Activated T-cell treated with anti-CD3 and anti-CD28 coated beads for 24 hours (primary cell): Measurements from ENCODE around the gene CADM2.

Source experiments
- DNase-seq: peaks from one replicate; pipeline ENCODE4 v3.0.0-alpha.2; 2020; ENCODE audit warnings: low read depth

CADM2 gene

DNA sequence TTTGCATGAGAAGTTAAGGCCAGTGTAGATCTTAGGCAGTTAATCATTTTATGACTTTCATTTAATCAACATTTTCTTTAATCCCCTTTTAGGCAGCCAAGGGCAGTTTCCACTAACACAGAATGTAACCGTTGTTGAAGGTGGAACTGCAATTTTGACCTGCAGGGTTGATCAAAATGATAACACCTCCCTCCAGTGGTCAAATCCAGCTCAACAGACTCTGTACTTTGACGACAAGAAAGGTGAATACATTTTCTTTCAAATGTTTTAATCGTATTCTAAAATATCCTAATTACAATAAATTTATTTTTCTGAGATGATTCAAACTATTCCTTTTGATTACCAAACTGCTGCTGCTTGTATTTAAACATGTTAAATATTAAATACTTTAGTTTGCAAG, 843.2 kb downstream of the CADM2 start:
- no peak for DNase-seq

DNA sequence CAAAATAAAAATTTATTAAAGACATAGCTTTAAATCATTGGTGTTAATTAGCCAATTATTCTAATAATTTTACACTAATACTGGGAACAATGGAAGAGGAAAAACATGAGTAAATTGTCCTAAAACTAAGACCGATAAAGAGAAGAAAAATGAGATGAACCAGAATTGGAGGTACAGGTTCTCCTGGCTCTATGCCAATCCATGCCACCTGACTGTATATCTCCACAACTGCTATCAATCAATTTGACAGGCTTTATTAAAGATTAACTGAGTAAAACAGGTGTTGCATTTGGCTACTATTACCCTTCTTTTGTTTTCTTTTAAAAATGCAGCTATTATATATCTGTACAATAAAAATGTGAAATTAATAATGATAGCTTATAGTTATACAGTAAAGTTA, 850.0 kb downstream of the CADM2 start:
- DNase-seq = no peak

DNA sequence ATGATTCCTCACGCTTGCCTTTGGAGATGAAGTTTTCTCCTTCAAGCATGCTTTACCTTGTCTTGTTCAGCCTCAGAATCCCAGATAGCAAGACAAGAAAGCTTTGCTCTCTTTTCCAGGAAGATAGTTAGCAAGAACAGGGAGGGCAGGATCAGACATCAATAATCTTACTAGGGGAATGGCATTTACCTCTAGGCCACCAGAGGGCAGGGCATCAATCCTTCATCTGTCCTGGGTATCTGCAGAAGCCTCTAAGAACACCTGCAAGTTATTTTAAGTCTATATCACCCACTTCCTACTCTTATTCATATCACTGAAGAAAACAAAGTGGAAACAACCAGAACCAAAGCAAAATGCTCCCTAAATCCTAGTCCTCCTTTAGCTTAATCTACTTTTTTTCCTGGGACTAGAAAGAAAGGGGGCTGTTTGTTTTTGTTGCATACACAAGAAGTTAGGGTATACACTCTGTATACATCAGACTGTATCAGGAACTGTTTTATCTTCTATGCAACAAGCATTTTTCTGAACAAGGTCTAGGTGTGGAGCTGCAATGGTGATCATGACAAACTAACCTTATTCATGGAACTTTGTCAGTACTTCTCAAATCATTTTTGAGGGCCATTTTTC, 862.5 kb downstream of the CADM2 start:
- DNase-seq = no peak

- DNase-seq = no peak
These were observed 877.2 kb downstream of the CADM2 start for GRCh38 chr3:85835857-85836440.

DNA sequence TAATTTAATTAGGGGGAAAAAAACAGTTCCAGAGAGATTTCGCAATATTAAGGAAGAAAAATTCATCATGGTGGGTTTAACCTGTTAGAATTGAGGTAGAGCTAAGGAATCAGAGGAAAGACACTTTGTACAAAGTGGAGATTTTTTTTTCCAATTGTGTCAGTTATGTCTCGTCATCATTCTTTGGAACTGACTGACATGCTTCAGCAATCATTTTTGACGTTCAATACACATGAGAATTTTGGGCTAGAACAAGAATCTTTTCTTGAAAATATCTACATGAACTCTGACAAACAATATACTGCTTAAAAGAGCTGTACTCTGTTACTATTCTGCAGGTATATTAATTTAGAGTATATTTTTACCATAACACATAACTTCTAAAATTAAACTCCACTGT, 878.6 kb downstream of the CADM2 start:
- no peak for DNase-seq

DNA sequence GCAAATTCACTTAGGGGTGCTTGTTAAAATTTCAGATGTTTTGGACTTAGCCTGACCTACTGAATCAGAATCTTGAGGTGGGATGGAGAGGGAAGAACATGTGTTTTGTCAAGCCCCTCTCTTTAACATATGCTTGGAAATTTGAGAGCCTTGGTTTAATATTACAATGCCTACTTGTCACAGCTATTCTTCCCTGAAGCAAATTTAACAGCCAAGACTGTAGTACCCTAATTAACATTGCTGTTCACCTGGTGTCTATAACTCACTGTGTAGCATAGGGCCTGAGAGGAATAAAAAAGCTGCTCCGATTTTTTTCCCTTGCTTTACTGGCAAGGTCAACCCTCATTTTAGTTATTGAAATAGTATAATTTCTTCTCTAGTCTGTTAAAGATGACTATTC, 880.1 kb downstream of the CADM2 start:
- no peak for DNase-seq

- no peak for DNase-seq
These were observed 883.3 kb downstream of the CADM2 start for GRCh38 chr3:85842081-85842480.

GRCh38 chr3:85846940-85847339, 888.2 kb downstream of the CADM2 start:
- DNase-seq = no peak

DNA sequence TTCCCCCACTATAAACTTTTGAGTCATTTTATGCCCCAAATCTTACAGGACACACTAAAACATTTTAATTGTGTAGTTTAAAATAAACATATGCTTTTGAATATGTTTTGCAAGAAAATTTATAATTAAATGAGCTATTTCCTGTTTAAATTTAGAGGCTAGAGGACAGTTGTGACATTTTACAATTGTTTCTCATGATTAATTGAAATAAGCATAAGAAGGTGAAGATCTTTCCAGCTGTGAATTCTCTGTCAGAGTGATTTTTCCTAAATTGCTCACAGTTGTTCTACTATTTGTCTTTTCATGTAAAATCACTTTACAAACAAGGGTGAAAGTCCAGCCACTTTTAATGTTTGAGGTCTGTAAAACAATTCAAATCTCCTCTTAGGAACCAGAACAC, 892.3 kb downstream of the CADM2 start:
- no peak for DNase-seq

- DNase-seq = no peak
These were observed 895.0 kb downstream of the CADM2 start for GRCh38 chr3:85853805-85854204.

DNA sequence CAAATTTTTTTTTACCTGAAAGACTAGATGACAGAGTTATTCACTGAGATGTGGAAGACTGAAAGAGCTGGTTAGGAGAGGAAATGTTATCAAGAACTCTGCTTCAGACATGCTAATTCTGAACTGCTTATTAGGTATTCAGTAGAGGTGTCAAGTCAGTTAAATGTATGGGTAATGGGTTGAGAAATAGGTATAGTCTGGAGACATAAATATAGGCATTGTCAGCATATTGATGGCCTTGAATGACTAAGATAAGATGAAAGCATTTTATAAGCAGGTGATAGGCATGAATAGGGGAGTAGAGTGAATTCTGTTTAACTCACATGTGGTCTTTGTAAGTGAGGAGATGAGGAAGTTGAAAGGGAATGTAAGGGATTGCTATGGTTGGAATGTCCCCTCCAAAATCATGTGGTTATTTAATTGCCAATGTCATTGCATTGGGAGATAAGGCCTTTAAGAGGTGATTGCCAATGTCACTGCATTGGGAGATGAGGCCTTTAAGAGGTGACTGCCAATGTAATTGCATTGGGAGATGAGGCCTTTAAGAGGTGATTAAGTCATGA, 904.2 kb downstream of the CADM2 start:
- DNase-seq = no peak

DNA sequence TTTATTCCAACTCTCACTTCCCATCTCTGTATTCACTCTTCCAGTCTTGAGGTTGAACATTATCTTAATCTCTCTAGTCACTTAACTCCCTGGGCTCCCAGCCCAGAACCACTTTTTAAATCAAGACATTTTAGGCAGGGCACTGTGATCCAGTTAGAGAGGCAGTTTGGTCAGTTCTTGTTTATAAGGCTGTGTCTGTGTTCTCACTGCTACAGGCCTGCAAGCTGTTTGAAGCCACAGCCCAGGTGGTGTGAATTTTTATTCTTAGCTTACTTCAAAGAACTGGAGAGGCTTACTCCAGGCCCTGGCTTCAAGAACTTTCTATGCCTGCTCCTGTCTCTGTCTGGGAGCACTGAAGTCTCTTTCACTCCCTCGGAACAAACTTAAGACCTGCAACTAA, 906.1 kb downstream of the CADM2 start:
- DNase-seq = no peak

- DNase-seq = no peak
These were observed 908.3 kb downstream of the CADM2 start for GRCh38 chr3:85867072-85867471.

DNA sequence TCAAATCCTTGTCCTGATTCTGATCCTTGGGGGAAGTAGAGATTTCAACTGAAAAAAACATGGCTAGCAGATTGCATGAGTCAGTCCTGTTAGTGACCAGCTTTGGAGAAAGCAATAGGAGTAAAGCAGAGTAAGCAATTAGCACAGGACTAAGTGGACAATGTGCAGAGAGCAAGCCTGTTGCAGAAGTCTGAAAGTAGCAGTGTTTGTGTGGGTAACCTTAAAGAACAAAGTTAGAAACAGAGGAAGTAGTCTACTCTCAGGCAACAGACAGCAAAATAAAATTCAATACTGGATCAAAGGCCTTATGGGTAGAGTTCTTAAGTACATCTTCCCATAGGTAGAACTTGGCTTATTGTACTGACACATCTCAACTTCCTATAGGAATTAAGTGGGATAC, 916.8 kb downstream of the CADM2 start:
- DNase-seq = no peak

DNA sequence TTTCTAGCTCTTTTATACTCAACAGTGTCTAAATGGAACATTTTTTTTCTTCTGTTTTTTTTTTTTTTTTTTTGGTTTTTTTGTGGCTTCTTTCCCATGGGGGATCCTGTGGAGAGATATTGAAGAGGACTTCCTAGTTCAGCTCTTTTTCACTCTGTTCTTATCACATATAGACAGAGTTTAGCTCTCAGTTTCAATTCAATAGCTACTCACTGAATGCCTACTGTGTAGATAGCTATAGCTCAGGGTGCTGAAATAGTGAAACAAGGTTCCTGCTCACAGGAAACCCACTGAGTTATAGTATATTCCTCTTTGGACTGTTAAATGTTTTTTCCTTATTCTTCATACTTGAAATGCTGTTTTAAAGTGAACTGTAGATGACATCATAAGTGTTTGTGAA, 918.8 kb downstream of the CADM2 start:
- no peak for DNase-seq

GRCh38 chr3:85881833-85882393, 923.1 kb downstream of the CADM2 start:
- no peak for DNase-seq

DNA sequence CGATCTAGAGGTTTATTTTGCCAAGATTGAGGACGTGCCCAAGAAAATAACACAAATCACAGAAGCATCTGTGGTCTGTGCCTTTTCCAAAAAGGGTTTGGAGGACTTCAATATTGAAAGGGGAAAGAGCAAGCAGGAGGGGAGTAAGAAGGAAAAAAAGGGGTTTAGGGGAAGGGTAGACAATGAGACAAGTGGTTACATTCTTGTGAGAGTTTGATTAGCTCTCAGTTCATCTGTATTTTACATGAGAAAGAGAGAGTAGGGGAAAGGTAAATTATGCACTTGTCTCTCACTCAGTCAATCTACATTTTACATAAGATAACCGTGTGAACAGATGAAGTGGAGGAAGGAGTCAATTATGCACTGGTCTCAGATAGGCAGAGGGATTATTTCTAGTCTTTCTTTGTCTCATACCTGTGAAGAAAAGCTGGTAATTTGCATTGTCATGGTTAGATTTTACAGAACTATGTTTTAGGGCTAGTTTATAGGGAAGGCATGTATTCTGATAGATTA, 931.3 kb downstream of the CADM2 start:
- no peak for DNase-seq

GRCh38 chr3:85903434-85903833, 944.6 kb downstream of the CADM2 start:
- no peak for DNase-seq

DNA sequence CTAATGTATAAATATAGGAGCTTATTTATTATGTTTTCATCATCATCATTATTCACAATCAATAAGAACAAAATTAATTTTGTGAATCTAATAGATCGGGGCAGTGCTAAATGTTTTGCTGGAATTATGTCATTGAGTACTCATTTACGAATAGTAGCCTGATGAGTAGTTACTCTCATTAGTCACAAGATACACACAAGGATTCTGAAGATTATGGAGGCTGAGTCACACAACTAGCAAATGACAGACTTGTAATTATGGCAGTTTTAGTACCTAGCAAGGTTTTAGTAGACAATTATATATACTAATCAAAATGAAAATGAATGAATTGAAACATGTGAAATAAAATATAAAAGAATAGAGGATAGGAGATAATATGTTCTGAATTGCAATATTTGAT, 954.2 kb downstream of the CADM2 start:
- no peak for DNase-seq

DNA sequence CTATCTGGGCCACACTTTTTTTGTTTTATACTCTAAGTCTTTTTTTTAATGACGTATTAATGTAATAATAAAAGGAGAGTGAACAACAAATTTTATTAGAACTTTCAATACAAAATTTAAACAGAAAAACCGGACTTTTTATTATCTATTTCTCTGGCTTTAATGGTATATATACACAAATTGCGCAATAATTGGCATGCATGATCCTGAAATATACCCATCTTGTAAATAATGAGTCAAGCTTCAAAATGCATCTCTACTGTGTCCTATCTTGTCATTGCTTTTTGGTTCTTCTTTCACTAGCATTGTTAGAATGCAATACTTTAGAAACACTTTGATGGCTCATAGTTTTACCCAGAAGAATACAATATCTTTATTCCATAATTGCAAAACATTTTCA, 963.6 kb downstream of the CADM2 start:
- no peak for DNase-seq

DNA sequence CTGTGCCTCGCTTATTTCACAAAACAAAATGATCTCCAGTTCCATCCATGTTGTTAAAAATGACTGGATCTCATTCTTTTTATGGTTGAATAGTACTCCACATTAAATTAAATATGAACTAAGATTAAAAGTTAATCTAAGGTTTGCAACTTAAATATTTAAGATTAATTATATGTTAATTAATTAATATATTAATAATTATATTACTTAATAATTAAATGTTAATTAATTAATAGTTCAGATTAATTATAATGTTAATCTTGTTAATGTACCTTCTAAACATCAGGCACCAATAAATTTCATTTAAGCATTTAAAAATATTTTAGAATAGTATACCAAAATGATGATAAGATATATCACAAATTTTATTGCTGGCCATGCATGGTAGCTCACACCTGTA, 971.9 kb downstream of the CADM2 start:
- no peak for DNase-seq

- no peak for DNase-seq
These were observed 974.5 kb downstream of the CADM2 start for GRCh38 chr3:85933326-85933725.

DNA sequence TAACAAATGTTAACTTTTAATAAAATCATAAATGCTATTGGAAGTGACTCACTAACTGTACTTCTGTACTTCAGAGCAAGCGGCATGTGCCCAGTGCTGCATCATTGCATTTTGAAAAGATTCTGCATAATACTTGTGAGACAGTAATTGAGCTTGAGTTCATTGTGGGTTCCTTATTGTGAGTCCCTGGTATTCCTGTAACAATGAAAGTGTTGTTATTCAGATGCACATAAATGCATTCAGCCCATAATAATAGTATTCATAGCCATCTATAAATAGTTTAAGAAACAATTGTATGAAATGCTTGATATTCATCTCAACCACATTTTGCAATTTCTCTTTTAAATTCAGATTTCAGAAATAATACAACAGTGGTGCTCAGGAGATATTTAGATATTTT, 976.4 kb downstream of the CADM2 start:
- DNase-seq = no peak

- DNase-seq = no peak
These were observed 980.3 kb downstream of the CADM2 start for GRCh38 chr3:85939074-85939482.
